Sigmoid colon (tissue), 7 donors: ENCODE results near the gene ZNF506. TPM values are rescaled to one million over a fixed set of nuclear protein-coding genes. Genes with fewer than 3 reads are reported as not detected.
A peak's percentile ranks its signal among the peaks of the same experiment; 100 is the strongest.
"Not testable (repeated sequence)": the region's sequence is repeated elsewhere in the genome, so short reads cannot be mapped to it uniquely, and the experiment has no call there.

Experiments
- DNase-seq: peaks from one replicate; pipeline ENCODE4 v3.0.0-alpha.2; 2019
- H3K27ac ChIP-seq, 4 donors: fragments of 200-600 bp; sonication (generic); one replicate each; pipeline ENCODE4 v1.5.1; 2016 to 2019; ENCODE audit warnings: mild to moderate bottlenecking in 1 of 4
- H3K27me3 ChIP-seq, 3 donors: fragments of 200-600 bp; sonication (generic); one replicate each; pipeline ENCODE4 v1.5.1; 2019; ENCODE audit warnings: mild to moderate bottlenecking in 1 of 3
- H3K36me3 ChIP-seq, 4 donors: fragments of 200-600 bp; sonication (generic); one replicate each; pipeline ENCODE4 v1.5.1; 2016 to 2019
- H3K4me1 ChIP-seq, 4 donors: fragments of 200-600 bp; sonication (generic); one replicate each; pipeline ENCODE4 v1.5.1; 2017 to 2019
- H3K4me3 ChIP-seq, 4 donors: fragments of 200-600 bp; sonication (generic); one replicate each; pipeline ENCODE4 v1.5.1; 2017 to 2019; ENCODE audit warnings: mild to moderate bottlenecking in 2 of 4, moderate library complexity in 1 of 4
- H3K9me3 ChIP-seq, 4 donors: fragments of 200-600 bp in 3 of 4; sonication (generic) in 3 of 4; one replicate each; pipeline versions ENCODE4 v1.5.1 to v1.6.1; 2013 to 2019
- CTCF ChIP-seq, 4 experiments: fragments of 450-650 bp in 3 of 4; fragments of 200-600 bp in 1 of 4; IDR thresholded peaks; one replicate each; pipeline ENCODE4 v1.5.1; 2016 to 2019; ENCODE audit warnings: antibody characterized with exemption in 4 of 4, mild to moderate bottlenecking in 3 of 4, moderate library complexity in 2 of 4
- EP300 ChIP-seq, 4 donors: sonication (generic); formaldehyde crosslinking; IDR thresholded peaks; one replicate each; pipeline ENCODE4 v1.6.1; 2017; ENCODE audit warnings: antibody characterized with exemption in 4 of 4
- POLR2A ChIP-seq, 2 donors: fragments of 450-650 bp; IDR thresholded peaks; one replicate each; pipeline ENCODE4 v1.6.1; 2016; ENCODE audit warnings: antibody characterized with exemption in 2 of 2, mild to moderate bottlenecking in 2 of 2, moderate library complexity in 2 of 2
- POLR2AphosphoS5 ChIP-seq, 4 donors: sonication (generic); formaldehyde crosslinking; IDR thresholded peaks; one replicate each; pipeline ENCODE4 v1.6.1; 2017; ENCODE audit warnings: antibody characterized with exemption in 4 of 4
- WGBS, 2 donors: extraction: QIAGEN DNeasy Blood & Tissue Kit; methylation state at CpG; one replicate each; pipeline ENCODE4 v1.1.7; 2013; 5-methylcytosine and 5-hydroxymethylcytosine counted together
- intact Hi-C: fragments of 100-400 bp; cut with DNase I; formaldehyde crosslinking; loops from one replicate; pipeline ENCODE4 v1.15.1; 2023
- polyA plus RNA-seq, 3 donors: library from polyadenylated mRNA; stranded (reverse); fragments of 200-250 nt; gene quantifications; one replicate each; pipeline ENCODE4 v1.2.3, GENCODE V29; 2013
- total RNA-seq, 4 donors: library from RNA; depleted of rRNA; stranded (reverse); fragments of >200 nt; gene quantifications; one replicate each; pipeline ENCODE4 v1.1.0, GENCODE V29; 2016
- donor health status: healthy with polysubstance abuse.
- donor health status: Bipolar disorder and iron deficiency.
- donor health status: healthy.

Gene ZNF506
- total and polyA plus RNA-seq, 7 donors: 2.4 to 45.7 (median 21.9) TPM

- WGBS, 2 donors: 1 to 2% methylated on average over 11 of the region's 11 CpGs
- TF ChIP-seq POLR2A (IDR thresholded peaks at IDR 0.05): no peak
- no peak for TF ChIP-seq POLR2AphosphoS5 (IDR thresholded peaks at IDR 0.05)
- TF ChIP-seq EP300 (IDR thresholded peaks at IDR 0.05): no peak
- TF ChIP-seq CTCF (IDR thresholded peaks at IDR 0.05): no peak
- DNase-seq: no peak
- Histone ChIP-seq H3K36me3 (no peaks in the 10 kb centered on the region), H3K27ac (peak overlapping the region; percentile 70 to 79 (median 76)), H3K9me3 (no peaks in the 10 kb centered on the region), H3K4me1 (peaks cover 0 to 24% (median 18%) of the 10 kb centered on the region in 4 donors), H3K27me3 (no peaks in the 10 kb centered on the region), H3K4me3 (peak overlapping the region; percentile 56 to 75 (median 70))
- intact Hi-C loops: loop anchor here (1.0 to 2.0 kb wide), 2 partner anchors 89 to 113 kb away; partner anchors contain the start of genes ATP13A1 and ZNF253
Measured at GRCh38 chr19:19775891-19776205, 45.7 kb downstream of the ZNF506 start.

DNA sequence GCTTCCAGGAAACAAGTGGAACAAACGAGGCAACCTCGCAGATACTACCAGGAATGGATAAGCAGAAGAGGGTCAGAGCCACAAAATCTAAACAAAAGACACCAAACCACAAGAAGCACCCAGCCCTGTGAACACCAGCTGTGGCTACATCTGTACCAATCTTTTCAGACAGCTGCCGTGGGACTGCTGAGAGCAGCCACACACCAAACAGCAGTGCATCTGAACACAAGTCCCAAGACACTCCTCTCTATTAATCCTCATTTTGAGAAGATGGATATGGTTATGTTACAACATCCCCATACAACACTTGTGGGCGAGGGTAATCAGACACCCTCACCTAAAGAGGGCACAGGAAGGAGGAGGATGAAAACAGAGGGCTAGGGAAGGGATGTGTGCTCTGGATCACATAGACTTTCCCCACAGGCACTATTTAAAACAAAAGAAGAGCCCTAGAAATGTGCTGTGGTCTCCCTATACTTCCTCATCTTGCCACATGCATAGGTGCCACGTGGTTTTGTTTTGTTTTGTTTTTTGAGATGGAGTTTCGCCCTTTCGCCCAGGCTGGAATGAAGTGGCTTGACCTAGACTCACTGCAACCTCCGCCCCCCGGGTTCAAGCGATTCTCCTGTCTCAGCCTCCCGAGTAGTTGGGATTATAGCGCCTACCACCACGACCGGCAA, 47.1 kb downstream of the ZNF506 start:
- H3K36me3 ChIP-seq: no peaks in the 10 kb centered on the region
- TF ChIP-seq CTCF (IDR thresholded peaks at IDR 0.05) (no peak), POLR2AphosphoS5 (IDR thresholded peaks at IDR 0.05) (no peak), EP300 (IDR thresholded peaks at IDR 0.05) (no peak), POLR2A (IDR thresholded peaks at IDR 0.05) (no peak)
- intact Hi-C loops: loop anchor here (1.0 kb wide), 1 partner anchor 47 kb away; the partner anchor contains the start of gene ZNF506

GRCh38 chr19:19771963-19772362, 49.6 kb downstream of the ZNF506 start:
- whole genome bisulfite sequencing, 2 donors: 85 to 92% methylated on average over 10 of the region's 10 CpGs
- intact Hi-C loops, H3K36me3 ChIP-seq, H3K27ac ChIP-seq, H3K4me3 ChIP-seq, H3K9me3 ChIP-seq, H3K27me3 ChIP-seq, DNase-seq: not testable (repeated sequence)
- peaks cover 0 to 11% (median 8%) of the 10 kb centered on the region in 4 donors for H3K4me1 ChIP-seq

More for the DNA sequence above, 47.1 kb downstream of the ZNF506 start:
- 85 to 88% methylated on average over 14 of the region's 14 CpGs for WGBS, 2 donors
- Histone ChIP-seq H3K27ac (no peak overlapping the region), H3K4me1 (peaks cover 0 to 24% (median 18%) of the 10 kb centered on the region in 4 donors), H3K9me3 (no peaks in the 10 kb centered on the region), H3K27me3 (no peaks in the 10 kb centered on the region), H3K4me3 (no peak overlapping the region)
- no peak for DNase-seq

GRCh38 chr19:19769971-19770370, 51.6 kb downstream of the ZNF506 start:
- H3K36me3 ChIP-seq, DNase-seq, H3K9me3 ChIP-seq, H3K4me1 ChIP-seq, H3K27ac ChIP-seq, H3K27me3 ChIP-seq, H3K4me3 ChIP-seq, intact Hi-C loops: not testable (repeated sequence)
- whole genome bisulfite sequencing, 2 donors: 97% methylated on average over 28 of the region's 28 CpGs

DNA sequence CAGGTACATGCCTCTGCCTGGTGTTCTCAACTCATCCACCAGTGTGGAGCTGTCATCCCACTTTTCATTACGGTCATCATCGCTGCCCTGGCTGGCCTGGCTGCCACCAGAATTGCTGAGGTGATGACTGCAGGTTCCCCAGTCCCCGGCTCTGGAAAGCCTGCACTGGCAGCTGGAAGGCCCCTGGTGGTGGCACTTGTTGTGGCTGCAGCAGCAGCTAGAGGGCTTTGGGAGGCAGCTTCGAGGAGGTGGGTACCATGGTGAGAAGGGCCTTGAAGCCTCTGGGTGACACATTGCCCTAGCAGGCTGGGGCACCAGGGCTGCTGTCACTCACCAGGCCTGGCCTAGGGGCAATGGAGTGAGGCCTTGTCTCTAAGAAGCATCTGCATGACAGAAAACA, 63.4 kb downstream of the ZNF506 start:
- H3K27me3 ChIP-seq: no peaks in the 10 kb centered on the region
- H3K36me3 ChIP-seq: peaks cover 0 to 7% (median 0%) of the 10 kb centered on the region in 4 donors
- no peak for TF ChIP-seq CTCF (IDR thresholded peaks at IDR 0.05)
- no peak for TF ChIP-seq EP300 (IDR thresholded peaks at IDR 0.05)
- no peak for TF ChIP-seq POLR2A (IDR thresholded peaks at IDR 0.05)
- no peak for TF ChIP-seq POLR2AphosphoS5 (IDR thresholded peaks at IDR 0.05)
- no peak overlapping the region for H3K27ac ChIP-seq
- no peak overlapping the region for H3K4me3 ChIP-seq
- WGBS, 2 donors: 89 to 93% methylated on average over 4 of the region's 4 CpGs
- H3K9me3 ChIP-seq: no peaks in the 10 kb centered on the region
- H3K4me1 ChIP-seq: no peaks in the 10 kb centered on the region
- intact Hi-C loops: no loop called here
- no peak for DNase-seq
